Activated CD4-positive, alpha-beta memory T cell treated with anti-CD3 and anti-CD28 coated beads for 36 hours (primary cell): ENCODE results near the gene MTMR4. TPM values are rescaled to one million over a fixed set of nuclear protein-coding genes. Genes with fewer than 3 reads are reported as not detected.
"Not testable (repeated sequence)": the region's sequence is repeated elsewhere in the genome, so short reads cannot be mapped to it uniquely, and the experiment has no call there.

ENCODE experiments used
- CTCF ChIA-PET: fragments of 350-600 bp; sonication (Branson Sonifier 250); formaldehyde crosslinking; loops from one replicate; lab custom pipeline; 2021; ENCODE audit warnings: antibody characterized with exemption, inconsistent platforms; lab: Charles Lee
- POLR2A ChIA-PET: fragments of 350-600 bp; sonication (Branson Sonifier 250); formaldehyde crosslinking; loops from one replicate; lab custom pipeline; 2021; ENCODE audit warnings: antibody characterized with exemption; lab: Charles Lee
- DNase-seq: peaks from one replicate; pipeline ENCODE4 v3.0.0-alpha.2; 2020
- H3K27ac Mint-ChIP-seq: one replicate; pipeline ENCODE4 v1.8.0; 2021; ENCODE audit warnings: mixed read lengths
- H3K27me3 Mint-ChIP-seq: one replicate; pipeline ENCODE4 v1.8.0; 2021; ENCODE audit warnings: mixed read lengths
- H3K36me3 Mint-ChIP-seq: one replicate; pipeline ENCODE4 v1.8.0; 2021; ENCODE audit warnings: mixed read lengths
- H3K4me1 Mint-ChIP-seq: one replicate; pipeline ENCODE4 v1.8.0; 2021; ENCODE audit warnings: low read depth, mixed read lengths
- H3K4me3 Mint-ChIP-seq: one replicate; pipeline ENCODE4 v1.8.0; 2021; ENCODE audit warnings: mild to moderate bottlenecking, mixed read lengths
- H3K9me3 Mint-ChIP-seq: one replicate; pipeline ENCODE4 v1.8.0; 2021; ENCODE audit warnings: mixed read lengths
- intact Hi-C: fragments of 100-400 bp; cut with micrococcal nuclease; formaldehyde crosslinking; loops from one replicate; pipeline ENCODE4 v1.15.1; 2023
- total RNA-seq, 2 experiments: library from RNA; stranded (reverse); gene quantifications; one replicate each; pipeline ENCODE4 v1.2.3, GENCODE V29; 2021

The MTMR4 gene
- total RNA-seq, 2 experiments from 2014 or later = 61.6 to 66.5 TPM

DNA sequence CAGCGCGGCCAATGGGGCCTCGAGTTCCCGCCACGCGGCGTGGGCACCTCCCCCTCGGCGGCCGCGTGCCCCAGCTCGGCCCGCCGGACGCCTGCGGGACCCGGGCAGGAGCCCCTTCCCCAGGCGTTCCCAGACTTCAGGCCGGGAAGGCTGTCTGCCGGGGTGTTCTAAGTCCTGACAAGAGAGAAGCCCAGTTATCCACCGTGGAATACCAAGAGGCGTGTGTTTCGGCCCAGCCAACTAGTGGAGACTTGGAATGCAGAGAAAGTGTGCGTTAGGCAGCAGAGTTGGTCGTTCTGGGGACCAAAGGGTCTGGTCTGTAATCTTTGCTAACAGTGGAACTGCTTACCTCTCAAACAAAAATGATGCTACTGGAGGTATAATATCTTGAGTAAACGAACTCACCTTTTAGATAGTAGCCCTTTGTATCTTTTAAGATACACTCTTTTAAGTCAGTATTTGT, 26.0 kb downstream of the MTMR4 start:
- no peak overlapping the region for H3K27ac Mint-ChIP-seq
- no peaks in the 10 kb centered on the region for H3K27me3 Mint-ChIP-seq
- peaks cover 35% of the 10 kb centered on the region for H3K36me3 Mint-ChIP-seq
- H3K4me1 Mint-ChIP-seq = peaks cover 21% of the 10 kb centered on the region
- CTCF ChIA-PET = interaction anchor here (0.7 to 2.1 kb wide), 20 partner anchors 9 to 270 kb away, joined by 3 to 26 read pairs (median 6); partner anchors contain the start of genes MKS1, MTMR4, RNF43 and TSPOAP1
- H3K4me3 Mint-ChIP-seq = no peak overlapping the region
- no peaks in the 10 kb centered on the region for H3K9me3 Mint-ChIP-seq
- POLR2A ChIA-PET = interaction anchor here (0.8 to 1.3 kb wide), 3 partner anchors 143 to 171 kb away, joined by 5 to 9 read pairs (median 6); no protein-coding TSS in a partner anchor
- intact Hi-C loops = no loop called here
- DNase-seq = no peak

DNA sequence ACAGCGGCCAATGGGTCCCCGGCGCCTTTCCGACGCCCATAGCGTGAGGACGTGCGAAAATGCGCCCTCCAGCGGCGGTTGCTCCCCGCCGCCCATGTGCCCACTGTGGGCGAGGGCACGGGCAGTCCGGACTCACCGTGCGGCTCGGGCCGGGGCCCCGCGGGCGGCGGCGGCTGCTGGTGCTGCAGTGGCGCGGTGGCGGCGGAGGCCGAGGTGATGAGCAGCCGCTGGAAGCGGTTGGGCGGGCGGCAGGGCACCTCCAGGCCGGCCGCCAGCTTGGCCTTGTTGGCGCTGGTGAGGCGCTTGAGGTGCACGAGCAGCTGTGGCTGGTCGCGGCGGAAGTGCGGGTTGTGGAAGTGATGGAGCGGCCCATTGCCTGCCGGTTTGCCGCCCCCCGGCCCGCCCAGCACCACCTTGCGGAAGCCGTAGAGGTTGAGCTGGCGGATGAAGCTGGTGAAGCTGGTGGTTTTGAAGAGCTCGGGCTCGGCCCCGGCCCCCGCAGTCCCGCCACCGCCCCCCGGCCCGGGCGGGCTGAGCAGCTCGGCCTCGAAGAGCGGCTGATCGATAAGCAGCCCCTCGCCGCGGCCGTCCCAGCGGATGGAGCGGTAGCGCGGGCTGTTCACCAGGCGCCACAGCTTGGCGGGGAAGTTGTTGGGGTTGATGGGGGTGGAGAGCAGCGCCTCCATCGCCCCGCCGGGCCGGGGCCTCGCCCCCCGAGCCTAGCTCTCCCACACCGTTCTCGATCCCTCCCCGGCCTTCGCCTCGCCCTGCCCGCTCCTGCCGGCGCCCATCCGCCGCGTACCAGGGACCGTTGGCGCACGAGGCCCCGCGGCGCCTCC, 26.6 kb downstream of the MTMR4 start, which contains the start of gene HSF5:
Gene HSF5, minus strand, starts transcription at position 820 of the 839 bp plus-strand sequence. Its CDS starts 134 bp downstream, at position 686.
- POLR2A ChIA-PET = interaction anchor here (0.5 to 1.3 kb wide), 6 partner anchors 26 to 1336 kb away, joined by 3 to 9 read pairs (median 4); partner anchors contain the start of gene MTMR4
- CTCF ChIA-PET = interaction anchor here (0.5 to 2.1 kb wide), 25 partner anchors 9 to 288 kb away, joined by 3 to 26 read pairs (median 5); partner anchors contain the start of genes MKS1, MTMR4, RNF43 and TSPOAP1
- peak within 1 kb of the TSS; percentile 28 for H3K27ac Mint-ChIP-seq
- peak within 1 kb of the TSS; percentile 50 for H3K4me3 Mint-ChIP-seq
- H3K27me3 Mint-ChIP-seq = no peaks in the 10 kb centered on the region
- peaks cover 15% of the 10 kb centered on the region for H3K4me1 Mint-ChIP-seq
- no peaks in the 10 kb centered on the region for H3K9me3 Mint-ChIP-seq
- intact Hi-C loops = loop anchor here (1.0 kb wide), 1 partner anchor 30 kb away; no protein-coding TSS in a partner anchor
- peaks cover 31% of the 10 kb centered on the region for H3K36me3 Mint-ChIP-seq
- DNase-seq = peak; percentile 81

DNA sequence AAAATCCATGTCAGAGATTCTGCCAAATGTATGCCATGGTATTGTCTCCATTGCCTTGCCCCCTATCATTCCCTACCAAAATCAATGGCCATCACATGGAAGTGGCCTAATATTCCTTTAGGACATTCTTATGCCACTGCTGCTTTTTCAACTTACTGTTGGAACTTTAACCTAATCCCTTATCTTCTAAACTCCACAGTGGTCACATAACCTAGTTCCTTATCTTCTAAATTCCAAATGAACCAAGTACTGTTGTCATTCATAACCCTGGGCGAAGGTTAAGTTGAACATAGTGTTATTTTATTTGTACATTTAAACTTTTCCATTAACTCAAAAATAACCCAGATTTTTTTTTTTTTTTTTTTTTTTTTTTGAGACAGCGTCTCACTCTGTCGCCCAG, 29.8 kb downstream of the MTMR4 start:
- Mint-ChIP-seq H3K4me3 (no peak overlapping the region), H3K4me1 (peaks cover 9% of the 10 kb centered on the region), H3K27me3 (no peaks in the 10 kb centered on the region), H3K36me3 (peaks cover 12% of the 10 kb centered on the region), H3K9me3 (no peaks in the 10 kb centered on the region), H3K27ac (no peak overlapping the region)
- no peak for DNase-seq
- ChIA-PET CTCF (no interaction called here), POLR2A (no interaction called here)
- intact Hi-C loops = no loop called here

GRCh38 chr17:58481798-58482197, 32.6 kb downstream of the MTMR4 start:
- H3K4me3 Mint-ChIP-seq, DNase-seq, H3K4me1 Mint-ChIP-seq, H3K27ac Mint-ChIP-seq, H3K36me3 Mint-ChIP-seq, CTCF ChIA-PET, H3K9me3 Mint-ChIP-seq, H3K27me3 Mint-ChIP-seq, intact Hi-C loops, POLR2A ChIA-PET: not testable (repeated sequence)

DNA sequence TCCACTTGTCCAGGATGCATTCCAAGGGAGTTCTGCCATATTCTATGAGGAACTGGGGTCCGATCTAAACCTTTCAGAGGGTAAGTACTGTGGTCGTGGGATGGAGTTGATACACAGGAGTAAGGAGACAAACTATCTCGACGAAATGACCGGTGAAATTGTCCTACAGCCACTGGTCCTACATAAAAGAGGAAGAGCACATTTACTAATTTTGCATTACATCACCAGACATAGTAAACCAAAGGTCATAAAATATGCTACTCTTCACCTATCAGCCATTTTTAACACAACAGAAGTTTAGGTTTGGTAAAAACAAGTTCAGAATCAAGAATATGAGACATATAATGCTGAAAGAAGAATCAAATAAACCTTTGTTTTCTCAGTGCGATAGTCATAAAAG, 34.3 kb downstream of the MTMR4 start:
- Mint-ChIP-seq H3K27me3 (no peaks in the 10 kb centered on the region), H3K36me3 (peaks cover 7% of the 10 kb centered on the region), H3K4me1 (no peaks in the 10 kb centered on the region), H3K4me3 (no peak overlapping the region), H3K9me3 (no peaks in the 10 kb centered on the region), H3K27ac (no peak overlapping the region)
- no peak for DNase-seq
- ChIA-PET POLR2A (no interaction called here), CTCF (no interaction called here)
- intact Hi-C loops = no loop called here

GRCh38 chr17:58476812-58477211, 37.6 kb downstream of the MTMR4 start:
- ChIA-PET CTCF (interaction anchor here (0.5 kb wide), 1 partner anchor 43 kb away, joined by 3 read pairs; no protein-coding TSS in a partner anchor), POLR2A (no interaction called here)
- DNase-seq = no peak
- H3K27me3 Mint-ChIP-seq = no peaks in the 10 kb centered on the region
- no peak overlapping the region for H3K4me3 Mint-ChIP-seq
- H3K36me3 Mint-ChIP-seq = peaks cover 7% of the 10 kb centered on the region
- H3K4me1 Mint-ChIP-seq = peaks cover 2% of the 10 kb centered on the region
- intact Hi-C loops = no loop called here
- H3K27ac Mint-ChIP-seq = no peak overlapping the region
- H3K9me3 Mint-ChIP-seq = no peaks in the 10 kb centered on the region

DNA sequence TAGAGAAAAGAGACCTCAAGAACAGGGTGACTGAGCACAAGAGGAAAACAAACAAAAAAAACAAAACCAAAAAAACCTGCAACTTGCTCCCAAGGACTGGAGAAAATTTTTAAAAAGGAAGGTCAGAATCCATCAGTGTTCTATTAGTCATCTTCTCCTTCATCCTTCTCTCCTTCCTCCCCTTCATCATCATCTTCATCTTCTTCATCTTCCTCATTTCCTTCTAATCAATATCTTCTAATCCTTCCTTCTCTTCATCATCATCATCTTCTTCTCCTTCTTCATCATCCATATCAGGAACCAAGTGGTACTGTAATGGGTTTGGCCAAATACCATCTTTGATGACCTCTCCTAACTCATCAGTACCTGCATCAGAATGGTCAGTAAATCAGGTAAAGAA, 38.5 kb downstream of the MTMR4 start:
- Mint-ChIP-seq H3K27me3 (no peaks in the 10 kb centered on the region), H3K27ac (no peak overlapping the region), H3K4me3 (no peak overlapping the region), H3K9me3 (no peaks in the 10 kb centered on the region), H3K4me1 (peaks cover 2% of the 10 kb centered on the region), H3K36me3 (peaks cover 7% of the 10 kb centered on the region)
- no peak for DNase-seq
- ChIA-PET POLR2A (no interaction called here), CTCF (interaction anchor here (0.5 kb wide), 1 partner anchor 44 kb away, joined by 3 read pairs; no protein-coding TSS in a partner anchor)
- intact Hi-C loops = no loop called here

- intact Hi-C loops = no loop called here
- H3K9me3 Mint-ChIP-seq = no peaks in the 10 kb centered on the region
- H3K27me3 Mint-ChIP-seq = no peaks in the 10 kb centered on the region
- H3K4me1 Mint-ChIP-seq = peaks cover 2% of the 10 kb centered on the region
- no peak for DNase-seq
- ChIA-PET CTCF (no interaction called here), POLR2A (no interaction called here)
- H3K36me3 Mint-ChIP-seq = no peaks in the 10 kb centered on the region
- H3K27ac Mint-ChIP-seq = no peak overlapping the region
- H3K4me3 Mint-ChIP-seq = no peak overlapping the region
Observed at GRCh38 chr17:58470356-58470755, 44.1 kb downstream of the MTMR4 start.

GRCh38 chr17:58468944-58469343, 45.5 kb downstream of the MTMR4 start:
- H3K9me3 Mint-ChIP-seq = no peaks in the 10 kb centered on the region
- CTCF ChIA-PET = interaction anchor here (1.2 kb wide), 1 partner anchor 219 kb away, joined by 5 read pairs; no protein-coding TSS in a partner anchor
- peaks cover 2% of the 10 kb centered on the region for H3K4me1 Mint-ChIP-seq
- H3K36me3 Mint-ChIP-seq = no peaks in the 10 kb centered on the region
- intact Hi-C loops = no loop called here
- DNase-seq = no peak
- POLR2A ChIA-PET = no interaction called here
- no peak overlapping the region for H3K27ac Mint-ChIP-seq
- H3K4me3 Mint-ChIP-seq = no peak overlapping the region
- H3K27me3 Mint-ChIP-seq = no peaks in the 10 kb centered on the region

- Mint-ChIP-seq H3K4me3 (no peak overlapping the region), H3K27ac (no peak overlapping the region), H3K4me1 (no peaks in the 10 kb centered on the region), H3K9me3 (no peaks in the 10 kb centered on the region), H3K36me3 (peaks cover 1% of the 10 kb centered on the region), H3K27me3 (no peaks in the 10 kb centered on the region)
- ChIA-PET CTCF (interaction anchor here (1.0 kb wide), 1 partner anchor 152 kb away, joined by 3 read pairs; no protein-coding TSS in a partner anchor), POLR2A (no interaction called here)
- intact Hi-C loops = no loop called here
- no peak for DNase-seq
Observed at GRCh38 chr17:58455491-58455890, 58.9 kb downstream of the MTMR4 start.

DNA sequence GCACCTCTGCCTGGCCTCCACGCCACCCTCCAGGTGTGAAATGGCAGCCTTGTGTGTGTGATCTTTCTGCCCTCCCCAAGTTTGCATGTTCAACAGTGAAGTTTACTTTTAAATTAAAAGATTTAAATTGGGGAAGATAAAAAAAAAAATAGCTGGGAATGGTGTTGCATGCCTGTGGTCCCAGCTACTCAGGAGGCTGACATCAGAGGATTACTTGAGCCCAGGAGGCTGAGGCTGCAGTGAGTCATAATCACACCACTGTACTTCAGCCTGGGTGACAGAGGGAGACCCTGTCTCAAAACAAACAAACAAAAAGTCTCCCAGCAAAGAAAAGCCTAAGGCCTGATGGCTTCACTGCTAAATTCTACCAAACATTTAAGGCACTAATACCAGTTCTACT, 61.7 kb downstream of the MTMR4 start:
- ChIA-PET POLR2A (no interaction called here), CTCF (interaction anchor here (1.8 kb wide), 1 partner anchor 148 kb away, joined by 6 read pairs; no protein-coding TSS in a partner anchor)
- Mint-ChIP-seq H3K36me3 (peaks cover 1% of the 10 kb centered on the region), H3K4me3 (no peak overlapping the region), H3K27ac (no peak overlapping the region), H3K4me1 (no peaks in the 10 kb centered on the region), H3K9me3 (no peaks in the 10 kb centered on the region), H3K27me3 (no peaks in the 10 kb centered on the region)
- DNase-seq = no peak
- intact Hi-C loops = no loop called here
